Esophagus muscularis mucosa (tissue), 4 donors: Measurements from ENCODE around the gene CLEC3B. TPM values are rescaled to one million over a fixed set of nuclear protein-coding genes. Genes with fewer than 3 reads are reported as not detected.

Source experiments
- DNase-seq: peaks from one replicate; pipeline ENCODE4 v3.0.0-alpha.2; 2017; ENCODE audit errors: extremely low spot score
- H3K27ac ChIP-seq, 4 donors: fragments of 200-600 bp; sonication (generic); replicated peaks in 1 of 4; 1 replicate in 3 of 4; 2 replicates in 1 of 4; pipeline ENCODE4 v1.5.1; 2016 to 2019; ENCODE audit warnings: mild to moderate bottlenecking in 1 of 4
- H3K27me3 ChIP-seq, 4 donors: fragments of 200-600 bp; sonication (generic); one replicate each; pipeline versions ENCODE4 v1.5.1 to v1.6.0; 2016 to 2019
- H3K36me3 ChIP-seq, 4 donors: fragments of 200-600 bp; sonication (generic); one replicate each; pipeline ENCODE4 v1.5.1; 2016 to 2019
- H3K4me1 ChIP-seq, 4 donors: fragments of 200-600 bp; sonication (generic); one replicate each; pipeline ENCODE4 v1.5.1; 2016 to 2019
- H3K4me3 ChIP-seq, 4 donors: fragments of 200-600 bp; sonication (generic); 1 replicate in 2 of 4; 2 replicates in 2 of 4; pipeline ENCODE4 v1.5.1; 2016 to 2019; ENCODE audit warnings: mild to moderate bottlenecking in 4 of 4, moderate library complexity in 1 of 4
- H3K9me3 ChIP-seq, 4 donors: fragments of 200-600 bp; sonication (generic); 1 replicate in 3 of 4; 2 replicates in 1 of 4; pipeline ENCODE4 v1.5.1; 2016 to 2019
- EP300 ChIP-seq: sonication (generic); formaldehyde crosslinking; IDR thresholded peaks from one replicate; pipeline ENCODE4 v1.6.1; 2017; ENCODE audit warnings: antibody characterized with exemption
- POLR2A ChIP-seq: fragments of 450-650 bp; IDR thresholded peaks from one replicate; pipeline ENCODE4 v1.6.1; 2017; ENCODE audit warnings: antibody characterized with exemption, moderate library complexity, mild to moderate bottlenecking, low read depth
- POLR2AphosphoS5 ChIP-seq, 2 donors: sonication (generic); formaldehyde crosslinking; IDR thresholded peaks; one replicate each; pipeline ENCODE4 v1.6.1; 2017; ENCODE audit warnings: antibody characterized with exemption in 2 of 2
- WGBS: methylation state at CpG from one replicate; pipeline ENCODE4 v1.1.5; 2018; 5-methylcytosine and 5-hydroxymethylcytosine counted together
- intact Hi-C: fragments of 100-400 bp; cut with DNase I; formaldehyde crosslinking; loops from one replicate; pipeline ENCODE4 v1.15.1; 2023
- total RNA-seq, 4 donors: library from RNA; depleted of rRNA; stranded (reverse); fragments of >200 nt; gene quantifications; one replicate each; pipeline versions ENCODE4 v1.1.0 to v1.2.1, GENCODE V29; 2016
- TF ChIP-seq, protein P1 (sequence below), 3 experiments: fragments of 200-600 bp in 2 of 3; fragments of 450-650 bp in 1 of 3; sonication (generic) in 2 of 3; IDR thresholded peaks; one replicate each; pipeline ENCODE4 v1.5.1; 2017 to 2019; ENCODE audit warnings: antibody characterized with exemption in 3 of 3, mild to moderate bottlenecking in 2 of 3, moderate library complexity in 1 of 3

The CLEC3B gene
- total RNA-seq, 4 donors from 2014 or later = 47.1 to 144 (median 75.1) TPM

DNA sequence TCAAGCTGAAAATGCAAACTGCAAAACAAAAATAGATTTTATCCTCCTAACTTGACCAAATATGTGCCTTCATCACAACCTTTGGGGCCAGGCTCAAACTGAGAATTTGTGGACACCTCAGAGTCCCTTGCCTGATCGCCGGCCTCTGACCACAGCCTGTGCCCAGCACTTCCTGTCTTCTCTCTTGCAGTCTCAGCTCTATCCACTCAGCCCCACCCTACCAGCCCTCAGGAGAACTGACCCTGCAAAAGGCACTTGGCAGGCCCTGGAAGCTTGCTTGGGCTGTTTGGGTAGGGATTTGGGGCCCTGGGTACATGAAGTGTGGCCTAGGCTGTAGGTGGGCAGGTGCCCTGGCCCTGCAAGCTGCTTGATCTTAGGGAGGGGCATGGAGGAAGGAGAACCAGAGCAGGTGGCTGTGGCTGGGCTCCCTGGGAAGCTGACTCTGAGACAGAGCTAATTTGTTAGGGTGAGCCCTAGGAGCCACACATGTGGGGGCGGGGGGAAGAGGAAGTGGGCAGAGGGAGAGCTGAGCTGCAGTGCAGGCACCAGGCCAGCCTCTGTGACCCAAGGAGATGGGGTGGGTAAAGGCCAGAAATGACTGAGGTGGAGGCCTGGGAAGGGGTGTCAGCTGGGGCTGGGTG lies 8.6 kb downstream of the CLEC3B start:
- peaks cover 38 to 50% (median 45%) of the 10 kb centered on the region in 4 donors for H3K4me1 ChIP-seq
- DNase-seq = no peak
- H3K36me3 ChIP-seq = peaks cover 0 to 36% (median 14%) of the 10 kb centered on the region in 4 donors

DNA sequence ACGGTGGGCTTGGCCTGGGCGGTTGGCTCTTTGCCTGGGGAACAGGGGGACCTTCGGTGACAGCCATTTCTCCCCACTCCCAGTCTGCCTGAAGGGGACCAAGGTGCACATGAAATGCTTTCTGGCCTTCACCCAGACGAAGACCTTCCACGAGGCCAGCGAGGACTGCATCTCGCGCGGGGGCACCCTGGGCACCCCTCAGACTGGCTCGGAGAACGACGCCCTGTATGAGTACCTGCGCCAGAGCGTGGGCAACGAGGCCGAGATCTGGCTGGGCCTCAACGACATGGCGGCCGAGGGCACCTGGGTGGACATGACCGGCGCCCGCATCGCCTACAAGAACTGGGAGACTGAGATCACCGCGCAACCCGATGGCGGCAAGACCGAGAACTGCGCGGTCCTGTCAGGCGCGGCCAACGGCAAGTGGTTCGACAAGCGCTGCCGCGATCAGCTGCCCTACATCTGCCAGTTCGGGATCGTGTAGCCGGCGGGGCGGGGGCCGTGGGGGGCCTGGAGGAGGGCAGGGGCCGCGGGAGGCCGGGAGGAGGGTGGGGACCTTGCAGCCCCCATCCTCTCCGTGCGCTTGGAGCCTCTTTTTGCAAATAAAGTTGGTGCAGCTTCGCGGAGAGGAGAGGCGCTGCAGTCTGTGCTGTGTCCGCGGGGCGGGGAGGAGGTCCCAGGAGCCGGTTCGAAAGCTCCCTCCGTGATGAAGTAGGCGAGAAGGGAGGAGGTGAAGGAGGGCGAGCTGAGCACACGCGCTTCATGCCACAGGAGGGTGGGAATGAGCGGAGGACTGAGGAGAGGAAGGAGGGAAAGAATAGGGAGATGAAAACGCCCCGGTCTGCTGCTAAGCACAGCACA lies 9.6 kb downstream of the CLEC3B start:
- Histone ChIP-seq H3K27me3 (no peaks in the 10 kb centered on the region), H3K27ac (peak overlapping the region; percentile 66 to 80 (median 75)), H3K4me3 (peak overlapping the region; percentile 45 to 58 (median 48)), H3K36me3 (peaks cover 0 to 36% (median 13%) of the 10 kb centered on the region in 4 donors), H3K9me3 (no peaks in the 10 kb centered on the region), H3K4me1 (peaks cover 36 to 45% (median 40%) of the 10 kb centered on the region in 4 donors)
- 36% methylated on average over 44 of the region's 64 CpGs for WGBS
- intact Hi-C loops = loop anchor here (5.0 kb wide), 2 partner anchors 462 to 632 kb away; no protein-coding TSS in a partner anchor
- TF ChIP-seq, protein P1, sequence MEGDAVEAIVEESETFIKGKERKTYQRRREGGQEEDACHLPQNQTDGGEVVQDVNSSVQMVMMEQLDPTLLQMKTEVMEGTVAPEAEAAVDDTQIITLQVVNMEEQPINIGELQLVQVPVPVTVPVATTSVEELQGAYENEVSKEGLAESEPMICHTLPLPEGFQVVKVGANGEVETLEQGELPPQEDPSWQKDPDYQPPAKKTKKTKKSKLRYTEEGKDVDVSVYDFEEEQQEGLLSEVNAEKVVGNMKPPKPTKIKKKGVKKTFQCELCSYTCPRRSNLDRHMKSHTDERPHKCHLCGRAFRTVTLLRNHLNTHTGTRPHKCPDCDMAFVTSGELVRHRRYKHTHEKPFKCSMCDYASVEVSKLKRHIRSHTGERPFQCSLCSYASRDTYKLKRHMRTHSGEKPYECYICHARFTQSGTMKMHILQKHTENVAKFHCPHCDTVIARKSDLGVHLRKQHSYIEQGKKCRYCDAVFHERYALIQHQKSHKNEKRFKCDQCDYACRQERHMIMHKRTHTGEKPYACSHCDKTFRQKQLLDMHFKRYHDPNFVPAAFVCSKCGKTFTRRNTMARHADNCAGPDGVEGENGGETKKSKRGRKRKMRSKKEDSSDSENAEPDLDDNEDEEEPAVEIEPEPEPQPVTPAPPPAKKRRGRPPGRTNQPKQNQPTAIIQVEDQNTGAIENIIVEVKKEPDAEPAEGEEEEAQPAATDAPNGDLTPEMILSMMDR (IDR thresholded peaks at IDR 0.05) = peak in 1 of 3 experiments; percentile 32
- TF ChIP-seq POLR2A = no peak
- peak in 1 of 2 donors; percentile 43 for TF ChIP-seq POLR2AphosphoS5 (IDR thresholded peaks at IDR 0.05)
- no peak for TF ChIP-seq EP300
- DNase-seq = no peak

More for the DNA sequence above, 8.6 kb downstream of the CLEC3B start:
- TF ChIP-seq POLR2AphosphoS5 (IDR thresholded peaks at IDR 0.05) = peak in 1 of 2 donors; percentile 25
- TF ChIP-seq POLR2A = no peak
- intact Hi-C loops = loop anchor here (5.0 kb wide), 2 partner anchors 463 to 633 kb away; no protein-coding TSS in a partner anchor
- Histone ChIP-seq H3K9me3 (no peaks in the 10 kb centered on the region), H3K4me3 (no peak overlapping the region), H3K27me3 (no peaks in the 10 kb centered on the region), H3K27ac (peak overlapping the region; percentile 66 to 80 (median 75))
- 47% methylated on average over 2 of the region's 3 CpGs for WGBS

DNA sequence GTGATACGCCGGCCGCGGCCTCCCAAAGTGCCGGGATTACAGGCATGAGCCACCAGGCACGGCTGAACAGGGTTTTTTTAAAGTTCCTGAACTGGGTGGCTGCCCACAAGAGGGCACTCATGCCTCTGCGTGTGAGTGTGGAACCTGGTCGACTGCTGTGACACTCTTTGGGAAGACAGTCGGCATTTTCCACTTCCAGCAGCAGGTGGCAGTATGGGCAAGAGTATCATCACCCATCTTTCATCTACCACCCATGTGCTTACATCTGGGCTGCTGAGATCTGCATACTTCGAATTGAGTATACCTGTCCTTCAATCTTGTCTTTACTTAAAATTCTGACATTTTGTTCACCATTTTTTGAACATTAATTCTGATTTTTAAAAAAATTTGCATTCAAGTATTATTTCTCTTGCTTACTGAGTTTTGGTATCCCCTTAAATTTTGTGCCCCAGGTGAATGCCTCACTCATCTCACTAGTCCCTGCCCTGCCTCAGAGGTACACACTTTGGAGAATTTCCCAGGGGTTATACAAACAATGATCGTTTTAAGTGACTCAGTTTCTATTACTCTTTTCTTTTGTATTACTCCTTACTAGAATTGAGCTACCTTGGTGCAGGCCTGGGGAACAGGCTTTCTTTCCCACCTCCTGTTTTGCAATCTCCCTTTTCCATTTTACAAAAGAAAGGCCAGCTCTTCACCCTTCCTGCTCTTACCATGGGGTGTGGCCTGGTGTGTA lies 11.8 kb downstream of the CLEC3B start:
- intact Hi-C loops = loop anchor here (5.0 kb wide), 2 partner anchors 459 to 629 kb away; no protein-coding TSS in a partner anchor
- peak overlapping the region in 1 of 4 donors; percentile 3 for H3K4me3 ChIP-seq
- 5% methylated on average over 11 of the region's 11 CpGs for WGBS
- no peaks in the 10 kb centered on the region for H3K9me3 ChIP-seq
- TF ChIP-seq, protein P1 (IDR thresholded peaks at IDR 0.05) = peak; percentile 87 to 98 (median 88)
- peak; percentile 56 to 67 for TF ChIP-seq POLR2AphosphoS5 (IDR thresholded peaks at IDR 0.05)
- no peak for TF ChIP-seq EP300
- TF ChIP-seq POLR2A = no peak
- peak; percentile 99 for DNase-seq
- H3K27ac ChIP-seq = peak overlapping the region in 3 of 4 donors; percentile 74 to 80 (median 76)
- peaks cover 0 to 21% (median 0%) of the 10 kb centered on the region in 4 donors for H3K36me3 ChIP-seq
- no peaks in the 10 kb centered on the region for H3K27me3 ChIP-seq
- peaks cover 36 to 57% (median 49%) of the 10 kb centered on the region in 4 donors for H3K4me1 ChIP-seq

DNA sequence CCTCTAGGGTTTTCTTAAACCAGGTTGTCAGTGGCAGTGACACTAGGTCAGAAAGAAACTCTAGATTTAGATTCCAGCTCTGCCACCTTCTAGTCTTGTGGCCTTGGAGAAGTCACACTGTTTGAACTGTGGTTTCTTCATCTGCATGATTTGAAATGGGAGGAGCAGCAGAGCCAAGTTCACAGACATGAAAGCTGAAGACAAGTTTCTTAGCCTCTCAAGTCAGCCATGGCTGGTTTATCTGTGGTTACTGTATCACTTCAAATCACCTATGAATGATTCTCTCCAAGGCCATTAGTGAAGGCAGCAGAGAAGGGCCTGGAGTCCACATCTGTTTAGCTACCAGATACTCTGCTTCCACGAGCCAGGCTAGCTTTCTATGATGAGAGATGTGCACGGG lies 15.6 kb downstream of the CLEC3B start:
- TF ChIP-seq POLR2AphosphoS5 (IDR thresholded peaks at IDR 0.05) (no peak), POLR2A (no peak), EP300 (no peak)
- TF ChIP-seq, protein P1 (IDR thresholded peaks at IDR 0.05) = no peak
- Histone ChIP-seq H3K27me3 (no peaks in the 10 kb centered on the region), H3K4me1 (peaks cover 8 to 27% (median 20%) of the 10 kb centered on the region in 4 donors), H3K36me3 (no peaks in the 10 kb centered on the region), H3K27ac (no peak overlapping the region), H3K9me3 (no peaks in the 10 kb centered on the region), H3K4me3 (no peak overlapping the region)
- intact Hi-C loops = loop anchor here (1.0 kb wide), 1 partner anchor 169 kb away; no protein-coding TSS in a partner anchor
- no peak for DNase-seq
- WGBS = 88% methylated on average over 2 of the region's 2 CpGs
